ENCODE measurements around the gene MYBPH.

GRCh38 chr1:203150511-203151297 lies 24.9 kb downstream of the MYBPH start:
- no peak for TF ChIP-seq MAX (IDR thresholded peaks at IDR 0.05; ENCODE audit: low read depth, low read length)
- no peak for TF ChIP-seq ATF3 (IDR thresholded peaks at IDR 0.05; ENCODE audit: borderline replicate concordance, extremely low read depth, low read depth, low read length)
- TF ChIP-seq SMC3 (IDR thresholded peaks at IDR 0.05; ENCODE audit: borderline replicate concordance, low read length), result no peak
- TF ChIP-seq CTCF (IDR thresholded peaks at IDR 0.05 in 2 of 3, conservative IDR thresholded peaks at IDR 0.05 in 1 of 3; ENCODE audit: control insufficient read depth in 2 of 3, extremely low read depth in 1 of 3, insufficient read depth in 1 of 3, low read depth in 3 of 3, low read length in 3 of 3), result no peak
- no peak for TF ChIP-seq USF2 (IDR thresholded peaks at IDR 0.05; ENCODE audit: borderline replicate concordance, low read depth, low read length)
- no peak for TF ChIP-seq FOXK2 (IDR thresholded peaks at IDR 0.05)
- no peak for TF ChIP-seq ZNF592 (IDR thresholded peaks at IDR 0.05)
- TF ChIP-seq RELB (IDR thresholded peaks at IDR 0.05; ENCODE audit: low read depth), result no peak
